Skeletal muscle satellite cell (primary cell): ENCODE results near the gene ANTXR2.

Experiments used
- H3K27me3 ChIP-seq: 2 replicates; pipeline ENCODE4 v1.7.0; 2013; ENCODE audit warnings: low read length; ENCODE audit not compliant: control insufficient read depth, insufficient read depth
- H3K36me3 ChIP-seq: 2 replicates; pipeline ENCODE4 v1.7.0; 2013; ENCODE audit warnings: mild to moderate bottlenecking, control low read depth, low read length; ENCODE audit not compliant: insufficient read depth
- H3K4me1 ChIP-seq: 2 replicates; pipeline ENCODE4 v1.7.0; 2013; ENCODE audit warnings: low read length; ENCODE audit not compliant: control insufficient read depth, insufficient read depth
- H3K4me2 ChIP-seq: 2 replicates; pipeline ENCODE4 v1.7.0; 2013; ENCODE audit warnings: mild to moderate bottlenecking, low read length
- H3K4me3 ChIP-seq: 2 replicates; pipeline ENCODE4 v1.7.0; 2013; ENCODE audit warnings: low read length
- H3K9ac ChIP-seq: 2 replicates; pipeline ENCODE4 v1.7.0; 2013; ENCODE audit warnings: mild to moderate bottlenecking, low read depth, low read length, moderate library complexity
- H3K9me3 ChIP-seq: replicated peaks from 2 replicates; pipeline ENCODE4 v1.7.0; 2013; ENCODE audit warnings: mild to moderate bottlenecking, control low read depth, low read length

ANTXR2 gene

DNA sequence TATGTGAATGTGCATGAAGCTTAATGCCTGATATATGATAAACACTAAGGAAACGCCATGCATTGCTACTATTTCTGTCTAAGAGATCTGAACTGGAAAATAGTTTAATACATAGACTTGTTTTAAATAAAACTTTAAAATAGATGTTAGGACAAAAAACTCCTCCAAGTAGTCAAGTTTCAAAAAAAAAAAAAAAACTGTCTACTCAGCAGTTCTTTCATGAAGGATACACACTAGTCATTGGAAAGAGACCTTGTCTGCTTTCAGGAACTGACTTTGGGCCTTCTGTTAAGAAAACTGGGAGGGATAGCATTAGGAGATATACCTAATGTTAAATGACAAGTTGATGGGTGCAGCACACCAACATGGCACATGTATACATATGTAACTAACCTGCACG lies 138.4 kb downstream of the ANTXR2 start:
- no peaks in the 10 kb centered on the region for H3K4me1 ChIP-seq
- no peaks in the 10 kb centered on the region for H3K9me3 ChIP-seq
- no peaks in the 10 kb centered on the region for H3K36me3 ChIP-seq
- H3K9ac ChIP-seq: no peak overlapping the region
- H3K4me2 ChIP-seq: no peak overlapping the region
- H3K27me3 ChIP-seq: no peaks in the 10 kb centered on the region
- no peak overlapping the region for H3K4me3 ChIP-seq

DNA sequence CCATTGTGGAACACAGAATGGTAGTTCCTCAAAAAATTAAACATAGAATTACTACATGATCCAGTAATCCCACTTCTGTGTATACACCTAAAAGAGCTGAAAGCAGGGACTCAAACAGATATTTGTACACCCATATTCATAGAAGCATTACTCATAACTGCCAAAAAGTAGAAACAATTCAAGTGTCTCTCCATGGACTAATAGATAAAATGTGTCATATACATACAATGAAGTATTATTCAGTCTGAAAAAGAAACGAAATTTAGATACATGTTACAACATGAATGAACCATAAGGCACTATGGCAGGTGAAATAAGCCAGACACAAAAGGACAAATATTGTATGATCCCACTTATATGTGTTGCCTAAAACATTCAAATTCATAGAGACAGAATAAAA lies 145.1 kb downstream of the ANTXR2 start:
- H3K4me2 ChIP-seq: no peak overlapping the region
- no peaks in the 10 kb centered on the region for H3K27me3 ChIP-seq
- H3K36me3 ChIP-seq: peaks cover 2% of the 10 kb centered on the region
- no peak overlapping the region for H3K4me3 ChIP-seq
- no peaks in the 10 kb centered on the region for H3K9me3 ChIP-seq
- no peak overlapping the region for H3K9ac ChIP-seq
- H3K4me1 ChIP-seq: no peaks in the 10 kb centered on the region

DNA sequence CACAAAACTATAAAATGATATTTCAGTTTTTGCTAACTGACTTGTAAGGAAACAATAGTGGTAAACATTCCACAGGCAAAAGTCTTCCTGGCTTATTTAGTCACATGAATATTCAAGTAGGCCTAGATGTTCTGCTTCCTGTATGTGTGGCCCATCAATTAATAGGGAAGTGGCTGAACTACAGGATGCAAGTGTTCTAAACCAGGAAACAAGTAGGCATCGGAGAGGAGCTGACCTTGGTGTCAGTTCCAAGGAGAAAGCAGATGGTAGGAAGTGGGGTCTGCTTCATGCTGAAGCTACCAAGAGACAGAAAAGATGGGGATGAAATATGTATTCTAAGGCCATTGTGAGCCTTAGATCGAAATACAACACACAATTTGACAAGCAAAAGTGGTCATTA lies 149.7 kb downstream of the ANTXR2 start:
- no peaks in the 10 kb centered on the region for H3K9me3 ChIP-seq
- peaks cover 2% of the 10 kb centered on the region for H3K36me3 ChIP-seq
- no peak overlapping the region for H3K4me3 ChIP-seq
- no peak overlapping the region for H3K9ac ChIP-seq
- H3K4me2 ChIP-seq: no peak overlapping the region
- H3K27me3 ChIP-seq: no peaks in the 10 kb centered on the region
- no peaks in the 10 kb centered on the region for H3K4me1 ChIP-seq

DNA sequence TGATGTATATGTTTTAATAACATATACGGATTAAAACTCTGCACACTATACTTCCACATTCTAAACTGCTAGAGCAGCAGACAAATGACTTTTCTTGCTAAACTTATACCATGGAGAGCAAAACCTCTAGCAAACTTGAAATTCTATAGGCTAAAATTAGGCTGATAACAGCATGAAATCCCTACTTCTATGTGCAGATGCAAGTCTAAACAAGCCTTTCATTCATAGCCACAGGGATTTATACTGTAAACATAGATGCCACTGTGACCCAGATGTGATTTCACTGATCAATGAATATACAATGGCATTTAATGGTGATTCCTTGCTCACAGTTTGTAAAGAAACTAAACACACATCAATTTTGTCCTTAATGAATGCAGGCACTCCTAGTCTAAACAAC lies 151.0 kb downstream of the ANTXR2 start:
- Histone ChIP-seq H3K9me3 (no peaks in the 10 kb centered on the region), H3K9ac (no peak overlapping the region), H3K4me1 (no peaks in the 10 kb centered on the region), H3K27me3 (no peaks in the 10 kb centered on the region), H3K4me3 (no peak overlapping the region), H3K36me3 (no peaks in the 10 kb centered on the region), H3K4me2 (no peak overlapping the region)

DNA sequence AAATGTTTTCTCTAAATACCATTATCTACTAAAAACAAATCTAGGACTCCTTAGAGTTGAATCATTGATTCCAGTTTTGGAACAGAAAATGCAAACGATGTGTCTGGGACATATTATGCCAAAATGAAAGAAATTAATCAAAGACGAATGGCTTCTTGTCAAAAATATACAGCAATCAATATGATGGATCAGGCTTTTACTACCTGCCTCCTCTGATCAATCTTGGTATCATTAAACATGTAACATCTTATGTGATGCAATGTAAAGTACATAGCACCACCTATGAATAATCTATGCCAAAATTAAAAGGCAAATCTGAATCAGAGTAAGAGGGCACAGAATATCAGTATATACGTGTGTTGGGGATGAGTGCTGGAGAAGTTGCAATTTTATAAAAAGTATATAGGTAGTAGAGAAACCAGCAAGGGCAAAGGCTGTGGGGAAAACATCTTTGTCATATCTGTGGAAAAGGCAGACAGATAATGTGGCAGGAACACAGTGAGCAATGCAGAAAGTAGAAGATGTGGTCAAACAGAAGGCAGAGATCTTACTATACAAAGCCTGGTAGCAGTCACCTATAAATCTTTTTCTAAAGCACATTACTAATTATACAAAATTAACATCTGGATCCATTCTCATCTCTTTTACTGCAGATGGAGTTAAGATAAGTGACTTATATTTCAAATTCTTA lies 152.7 kb downstream of the ANTXR2 start:
- Histone ChIP-seq H3K4me2 (no peak overlapping the region), H3K4me3 (no peak overlapping the region), H3K27me3 (no peaks in the 10 kb centered on the region), H3K36me3 (no peaks in the 10 kb centered on the region), H3K9me3 (no peaks in the 10 kb centered on the region), H3K9ac (no peak overlapping the region), H3K4me1 (no peaks in the 10 kb centered on the region)

DNA sequence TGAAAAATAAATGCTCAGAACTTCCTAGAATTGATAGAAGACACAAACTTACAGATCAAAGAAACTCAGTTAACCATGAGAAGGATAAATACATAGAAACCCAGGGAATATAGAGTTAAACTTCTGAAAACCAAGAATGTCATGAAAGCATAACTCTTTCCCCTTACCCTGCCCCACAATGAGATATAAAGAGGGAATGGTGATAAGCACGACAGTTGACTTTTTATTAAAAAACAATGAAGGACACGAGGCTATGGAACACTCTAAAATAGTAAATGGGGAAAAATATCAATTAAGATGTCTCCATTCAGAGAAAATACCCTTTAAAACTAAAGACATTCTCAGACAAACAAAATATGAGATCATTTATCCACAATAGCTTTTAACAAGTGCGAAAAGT lies 154.7 kb downstream of the ANTXR2 start:
- Histone ChIP-seq H3K36me3 (no peaks in the 10 kb centered on the region), H3K4me3 (no peak overlapping the region), H3K4me2 (no peak overlapping the region), H3K4me1 (peaks cover 8% of the 10 kb centered on the region), H3K9ac (no peak overlapping the region), H3K27me3 (no peaks in the 10 kb centered on the region), H3K9me3 (no peaks in the 10 kb centered on the region)

DNA sequence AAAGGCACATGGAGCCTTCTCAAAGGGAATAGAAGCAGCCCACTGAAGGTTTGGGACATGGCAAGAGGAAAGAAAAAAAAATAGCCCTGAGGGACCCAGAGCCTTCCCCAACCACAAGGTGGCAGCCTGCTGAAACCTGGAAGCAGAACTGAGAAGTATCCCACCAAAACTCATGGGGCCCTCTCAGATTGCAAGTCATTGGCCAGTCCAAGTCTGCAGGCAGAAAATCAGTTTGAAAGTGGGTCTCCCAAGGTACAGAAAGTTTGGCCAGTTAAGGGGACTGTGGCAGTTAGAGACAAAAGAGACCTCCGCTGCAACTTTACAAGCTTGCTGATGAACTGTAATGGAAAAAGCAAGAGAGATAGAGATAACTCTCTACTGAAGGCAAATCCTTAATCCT lies 155.8 kb downstream of the ANTXR2 start:
- Histone ChIP-seq H3K9me3 (no peaks in the 10 kb centered on the region), H3K4me1 (peaks cover 9% of the 10 kb centered on the region), H3K4me3 (no peak overlapping the region), H3K36me3 (no peaks in the 10 kb centered on the region), H3K27me3 (no peaks in the 10 kb centered on the region), H3K4me2 (no peak overlapping the region), H3K9ac (no peak overlapping the region)

DNA sequence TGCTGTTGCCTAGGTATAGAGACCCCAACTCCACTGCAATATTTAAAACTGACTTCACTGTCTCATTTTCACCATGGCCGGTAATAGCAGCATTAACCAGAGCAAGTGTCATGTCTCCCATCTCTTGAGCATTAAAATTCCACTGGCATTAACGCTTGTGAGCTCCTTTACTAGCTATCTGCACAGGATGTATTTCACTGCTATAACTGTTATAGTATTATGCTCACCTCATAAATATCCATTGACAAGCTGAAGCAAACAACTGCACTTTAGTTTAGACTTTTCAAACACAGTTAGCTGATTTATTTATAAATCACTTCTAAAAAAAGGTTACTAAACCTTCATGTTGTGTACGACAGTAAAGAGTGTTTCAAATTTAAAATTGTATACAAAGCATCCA lies 157.8 kb downstream of the ANTXR2 start:
- Histone ChIP-seq H3K27me3 (no peaks in the 10 kb centered on the region), H3K36me3 (no peaks in the 10 kb centered on the region), H3K9ac (no peak overlapping the region), H3K4me3 (no peak overlapping the region), H3K4me1 (peaks cover 9% of the 10 kb centered on the region), H3K9me3 (no peaks in the 10 kb centered on the region), H3K4me2 (no peak overlapping the region)

DNA sequence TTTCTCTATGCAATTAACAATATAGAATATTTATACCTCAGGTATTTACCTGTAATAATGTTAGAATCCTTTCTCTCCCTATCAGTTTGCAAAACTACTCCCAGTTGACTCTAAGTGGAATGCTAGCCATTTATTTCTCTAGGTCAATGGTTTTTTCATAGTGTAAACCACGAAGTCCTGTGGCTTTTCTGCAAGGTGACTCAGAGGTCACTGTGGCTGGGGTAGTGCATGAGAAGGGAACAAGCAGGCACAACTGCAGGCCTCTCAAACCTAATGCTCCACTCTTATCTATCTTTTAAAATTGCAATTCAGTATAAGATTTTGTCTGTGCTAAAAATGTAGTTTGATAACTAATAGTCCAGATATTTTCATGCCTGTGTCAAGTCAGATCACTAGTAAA lies 159.4 kb downstream of the ANTXR2 start:
- Histone ChIP-seq H3K4me3 (no peak overlapping the region), H3K27me3 (no peaks in the 10 kb centered on the region), H3K9ac (no peak overlapping the region), H3K36me3 (no peaks in the 10 kb centered on the region), H3K4me2 (no peak overlapping the region), H3K9me3 (no peaks in the 10 kb centered on the region), H3K4me1 (peaks cover 9% of the 10 kb centered on the region)

DNA sequence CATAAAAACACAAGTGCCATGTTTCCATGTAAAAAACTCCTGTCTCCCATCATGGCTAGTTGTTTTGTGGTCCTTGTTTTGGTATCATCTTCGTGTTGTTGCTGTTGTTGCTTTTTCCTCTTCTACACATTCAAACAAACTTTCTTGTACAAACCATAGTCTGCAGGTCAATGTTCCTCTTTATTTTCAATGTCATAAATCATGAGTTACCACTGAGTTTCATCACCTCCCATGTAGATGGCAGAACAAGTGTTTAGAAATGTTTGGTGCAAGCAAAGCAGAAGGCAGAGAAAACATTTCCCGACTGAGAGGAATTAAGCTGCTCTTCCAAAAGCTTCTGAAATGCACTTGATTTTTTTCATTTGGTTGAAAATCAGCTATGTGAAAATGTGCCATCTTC lies 166.0 kb downstream of the ANTXR2 start:
- no peak overlapping the region for H3K9ac ChIP-seq
- no peaks in the 10 kb centered on the region for H3K27me3 ChIP-seq
- no peaks in the 10 kb centered on the region for H3K4me1 ChIP-seq
- no peaks in the 10 kb centered on the region for H3K9me3 ChIP-seq
- peaks cover 29% of the 10 kb centered on the region for H3K36me3 ChIP-seq
- H3K4me2 ChIP-seq: no peak overlapping the region
- no peak overlapping the region for H3K4me3 ChIP-seq

DNA sequence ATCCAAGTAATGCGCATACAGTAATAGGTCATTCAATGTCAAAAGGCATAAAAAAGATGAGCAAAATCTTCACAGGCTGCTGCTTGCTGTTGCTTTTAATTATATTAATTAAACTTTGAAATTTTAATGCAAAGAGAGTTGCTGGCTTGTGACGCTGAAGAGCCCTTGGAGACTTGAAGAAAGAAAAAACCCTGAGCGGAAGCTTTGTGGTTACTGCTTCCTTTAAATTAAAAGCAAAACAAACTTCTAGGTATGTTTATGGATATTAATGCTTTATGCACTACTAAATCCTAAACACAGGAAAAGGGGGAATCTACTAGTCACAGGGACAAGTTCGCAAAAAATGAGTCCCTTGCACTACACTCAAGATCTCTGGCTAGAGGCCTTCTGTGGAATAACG lies 166.7 kb downstream of the ANTXR2 start:
- no peaks in the 10 kb centered on the region for H3K4me1 ChIP-seq
- H3K9ac ChIP-seq: no peak overlapping the region
- no peak overlapping the region for H3K4me2 ChIP-seq
- H3K9me3 ChIP-seq: no peaks in the 10 kb centered on the region
- no peak overlapping the region for H3K4me3 ChIP-seq
- H3K36me3 ChIP-seq: peaks cover 29% of the 10 kb centered on the region
- H3K27me3 ChIP-seq: no peaks in the 10 kb centered on the region

DNA sequence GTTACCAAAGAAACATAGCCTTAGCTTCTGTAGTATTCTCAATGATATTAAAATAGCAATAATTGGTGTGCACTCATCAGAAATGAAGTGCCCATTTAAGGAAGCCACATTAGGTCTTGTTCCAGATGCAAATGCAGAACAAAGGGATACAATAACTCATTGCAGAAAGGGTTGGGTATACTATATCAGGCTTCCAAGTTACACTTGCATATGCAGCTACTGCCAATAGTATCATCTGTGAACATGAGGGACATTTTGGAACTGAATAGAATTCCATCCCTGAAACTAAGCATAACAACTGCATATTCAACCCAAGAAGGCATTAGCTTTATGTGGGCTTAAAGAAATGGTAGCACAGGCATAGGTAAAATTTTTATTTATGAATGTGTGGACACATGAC lies 167.8 kb downstream of the ANTXR2 start:
- Histone ChIP-seq H3K9me3 (no peaks in the 10 kb centered on the region), H3K4me3 (no peak overlapping the region), H3K4me1 (no peaks in the 10 kb centered on the region), H3K36me3 (peaks cover 29% of the 10 kb centered on the region), H3K9ac (no peak overlapping the region), H3K27me3 (no peaks in the 10 kb centered on the region), H3K4me2 (no peak overlapping the region)
